VCaP (cell line): ENCODE data around the gene LCORL.

Experiments used
- H3K27ac ChIP-seq: fragments of 450-650 bp; 2 replicates; pipeline ENCODE4 v1.5.1; 2017
- TF ChIP-seq, protein P1 (sequence below): fragments of 450-650 bp; conservative IDR thresholded peaks from 2 replicates; pipeline ENCODE4 v1.5.1; 2017; ENCODE audit warnings: mild to moderate bottlenecking, moderate library complexity

The LCORL gene

DNA sequence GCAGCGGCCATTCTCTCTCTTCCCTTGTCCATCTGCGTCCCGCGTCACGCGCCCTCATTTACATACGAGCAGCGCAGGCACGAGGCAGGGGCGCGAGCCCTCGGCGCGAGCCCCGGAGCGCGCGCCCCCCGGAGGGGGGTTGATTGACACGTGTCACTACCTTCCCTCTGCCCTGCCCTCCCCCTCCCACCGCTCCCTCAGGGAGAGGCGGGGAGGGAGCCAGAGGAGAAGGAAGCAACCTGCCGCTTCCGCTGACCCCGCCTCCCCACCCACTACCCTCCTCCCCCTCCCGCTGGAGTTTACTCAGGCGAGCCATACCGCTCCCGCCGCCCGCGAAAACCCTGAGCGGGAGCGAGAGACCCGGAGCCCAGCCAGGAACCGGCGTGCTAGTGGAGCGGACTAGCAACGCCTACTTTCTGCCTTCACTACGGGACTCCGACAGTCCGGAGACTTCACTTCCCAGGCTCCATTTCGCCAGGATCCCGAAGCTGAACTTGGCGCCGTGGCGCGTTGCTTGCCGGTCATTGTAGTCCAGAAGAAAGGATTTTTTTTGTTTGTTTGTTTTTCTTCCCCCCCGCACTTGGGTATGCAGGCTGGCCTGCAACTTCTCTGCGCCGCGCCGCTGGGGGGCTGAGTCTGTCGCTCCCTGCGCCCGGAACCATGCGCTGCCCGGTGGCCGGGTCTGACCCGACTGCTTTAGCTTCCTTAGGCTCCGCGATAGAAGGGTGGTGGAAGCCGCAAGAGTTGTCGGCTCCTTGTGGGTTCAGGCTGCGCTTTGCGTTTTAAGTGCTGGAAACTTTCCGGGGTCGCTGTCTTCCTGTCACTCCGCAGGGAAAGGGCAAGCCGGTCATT is at the start of gene LCORL:
LCORL (minus strand) TSS at position 36 of the 852 bp plus-strand sequence; CDS start at position 32, 4 bp downstream.
- TF ChIP-seq, protein P1, sequence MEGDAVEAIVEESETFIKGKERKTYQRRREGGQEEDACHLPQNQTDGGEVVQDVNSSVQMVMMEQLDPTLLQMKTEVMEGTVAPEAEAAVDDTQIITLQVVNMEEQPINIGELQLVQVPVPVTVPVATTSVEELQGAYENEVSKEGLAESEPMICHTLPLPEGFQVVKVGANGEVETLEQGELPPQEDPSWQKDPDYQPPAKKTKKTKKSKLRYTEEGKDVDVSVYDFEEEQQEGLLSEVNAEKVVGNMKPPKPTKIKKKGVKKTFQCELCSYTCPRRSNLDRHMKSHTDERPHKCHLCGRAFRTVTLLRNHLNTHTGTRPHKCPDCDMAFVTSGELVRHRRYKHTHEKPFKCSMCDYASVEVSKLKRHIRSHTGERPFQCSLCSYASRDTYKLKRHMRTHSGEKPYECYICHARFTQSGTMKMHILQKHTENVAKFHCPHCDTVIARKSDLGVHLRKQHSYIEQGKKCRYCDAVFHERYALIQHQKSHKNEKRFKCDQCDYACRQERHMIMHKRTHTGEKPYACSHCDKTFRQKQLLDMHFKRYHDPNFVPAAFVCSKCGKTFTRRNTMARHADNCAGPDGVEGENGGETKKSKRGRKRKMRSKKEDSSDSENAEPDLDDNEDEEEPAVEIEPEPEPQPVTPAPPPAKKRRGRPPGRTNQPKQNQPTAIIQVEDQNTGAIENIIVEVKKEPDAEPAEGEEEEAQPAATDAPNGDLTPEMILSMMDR: no peak
- peak within 1 kb of the TSS; percentile 91 for H3K27ac ChIP-seq

DNA sequence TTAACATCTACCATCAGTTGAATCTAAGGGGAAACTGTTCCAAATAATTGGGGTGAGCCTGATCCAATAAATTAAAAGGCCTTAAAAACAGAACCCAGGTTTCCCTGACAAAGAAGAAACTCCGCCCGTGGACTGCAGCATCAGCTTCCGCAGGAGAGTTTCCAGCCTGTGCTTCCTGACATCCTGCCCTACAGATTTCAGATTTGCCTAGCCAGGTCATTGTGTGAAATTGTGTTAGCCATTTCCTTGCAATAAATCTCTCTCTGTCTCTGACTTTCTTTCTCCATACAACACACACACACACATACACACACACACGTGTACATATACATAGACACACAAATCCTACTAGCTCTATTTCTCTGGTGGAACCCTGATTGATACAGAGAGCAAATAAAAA is 48.3 kb upstream of the LCORL start:
- no peak overlapping the region for H3K27ac ChIP-seq
- TF ChIP-seq, protein P1: no peak

DNA sequence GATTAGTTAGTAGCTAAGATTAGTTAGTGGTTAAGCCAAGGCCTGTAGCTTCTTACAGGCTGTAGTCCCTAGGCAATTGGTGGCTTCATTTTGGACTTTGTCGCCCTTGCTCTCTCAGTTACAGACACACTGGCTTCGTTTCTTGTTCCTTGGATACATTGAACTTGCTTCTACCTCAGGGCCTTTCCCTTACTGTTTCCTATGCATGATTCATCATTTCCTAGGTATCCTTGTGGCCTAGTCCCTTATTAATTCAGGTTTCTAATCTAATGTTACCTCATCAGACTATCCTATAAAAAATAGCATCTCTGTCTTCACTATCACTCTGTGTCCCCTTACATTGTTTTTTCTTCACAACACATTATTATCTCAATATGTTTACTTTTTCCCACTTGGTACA is 45.5 kb upstream of the LCORL start:
- H3K27ac ChIP-seq: no peak overlapping the region
- TF ChIP-seq, protein P1: no peak

DNA sequence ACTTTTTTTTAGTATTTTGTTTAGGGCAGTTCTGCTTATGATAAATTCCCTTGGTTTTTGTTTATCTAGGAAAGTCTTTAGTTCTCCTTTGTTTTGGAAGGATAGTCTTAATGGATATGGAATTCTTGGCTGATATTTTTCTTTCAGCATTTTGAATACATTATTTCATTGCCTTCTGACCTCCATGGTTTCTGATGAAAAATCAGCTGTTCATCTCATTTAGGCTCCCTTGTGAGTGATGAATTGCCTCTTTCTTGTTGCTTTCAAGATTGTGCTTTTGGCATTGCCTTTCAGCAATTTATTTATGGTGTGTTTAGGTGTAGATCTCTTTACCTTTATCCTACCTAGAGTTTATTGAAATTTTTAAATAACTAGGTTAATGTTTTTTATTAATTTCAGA is 41.5 kb upstream of the LCORL start:
- no peak overlapping the region for H3K27ac ChIP-seq
- TF ChIP-seq, protein P1: no peak

DNA sequence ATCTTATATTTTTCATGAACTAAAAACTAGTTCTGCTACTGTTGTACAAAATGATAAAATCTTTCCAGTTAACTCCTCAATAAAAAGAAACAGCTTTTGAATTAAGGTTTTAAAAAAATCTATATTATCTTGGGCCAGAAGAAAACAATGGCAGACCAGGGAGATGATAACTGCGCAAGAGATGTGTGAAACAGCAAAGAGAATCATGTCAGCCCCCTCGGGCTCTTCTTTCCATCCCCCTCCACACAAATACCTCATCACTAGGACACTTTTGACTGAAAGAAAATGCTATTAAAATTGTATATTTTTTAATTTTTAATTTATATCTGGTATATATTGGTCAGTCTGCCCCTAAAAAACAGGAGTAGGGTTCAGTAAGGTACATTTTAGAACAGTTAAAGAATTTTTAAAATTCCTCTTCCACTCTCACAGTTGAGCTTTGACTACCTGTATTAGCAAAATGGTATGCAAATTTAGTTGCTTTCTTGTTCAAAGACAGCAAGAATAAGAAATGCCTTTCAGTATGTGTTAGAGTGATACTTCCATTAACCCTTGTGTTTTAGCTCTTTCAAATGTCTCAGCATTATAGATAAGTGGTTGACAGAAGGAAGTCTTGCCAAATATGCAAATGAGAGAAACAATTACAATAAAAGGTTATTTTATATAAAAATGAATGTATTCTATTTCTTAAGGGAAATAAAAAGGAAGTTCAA is 36.4 kb upstream of the LCORL start:
- no peak overlapping the region for H3K27ac ChIP-seq
- TF ChIP-seq, protein P1: no peak

DNA sequence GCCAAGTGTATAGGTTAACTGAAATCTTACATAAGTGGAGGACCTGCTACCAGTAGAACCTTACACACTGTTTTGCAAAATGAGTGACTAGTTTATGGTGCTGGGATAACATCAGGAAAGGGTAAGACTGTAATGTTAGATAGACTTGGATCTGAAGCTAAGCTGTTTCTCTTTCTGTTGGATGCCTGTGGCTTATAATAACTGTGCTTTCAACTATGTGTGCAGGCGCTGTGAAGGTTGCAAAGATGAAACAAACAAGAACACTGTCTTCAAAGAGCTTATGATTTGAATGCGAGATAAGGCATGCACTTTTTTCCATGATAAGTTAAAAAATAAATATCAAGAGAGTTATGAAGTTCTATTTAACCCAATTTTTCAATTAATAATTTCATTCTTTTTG is 34.5 kb upstream of the LCORL start:
- H3K27ac ChIP-seq: no peak overlapping the region
- TF ChIP-seq, protein P1: no peak

DNA sequence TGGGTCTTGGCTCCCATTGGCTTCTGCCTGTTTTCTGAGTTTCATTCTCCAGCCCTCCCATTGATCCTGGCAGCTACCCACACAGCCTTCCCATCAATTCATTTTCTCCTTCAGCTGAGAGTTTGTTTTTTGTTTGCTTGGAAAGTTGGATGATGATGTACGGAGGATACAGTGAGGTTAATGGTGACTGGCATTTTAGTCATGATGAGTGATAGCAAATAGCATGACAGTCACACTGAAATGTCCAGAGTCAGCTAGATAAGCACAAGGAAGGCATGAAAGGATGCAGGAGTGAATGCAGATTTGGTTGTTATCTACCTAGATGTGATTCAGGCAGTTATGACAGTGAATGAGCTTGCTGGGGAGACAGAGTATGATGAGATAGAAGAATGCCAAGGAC is 30.6 kb upstream of the LCORL start:
- TF ChIP-seq, protein P1: no peak

More for the DNA sequence above, 30.6 kb upstream of the LCORL start:
- H3K27ac ChIP-seq: no peak overlapping the region
